Lower leg skin (tissue), 3 donors: ENCODE results near the gene TMEM132D.

Experiments used
- CTCF ChIP-seq, 3 donors: fragments of 450-650 bp; IDR thresholded peaks; one replicate each; pipeline ENCODE4 v1.5.1; 2016; ENCODE audit warnings: antibody characterized with exemption in 3 of 3, mild to moderate bottlenecking in 3 of 3, moderate library complexity in 2 of 3
- POLR2A ChIP-seq, 2 donors: fragments of 450-650 bp; IDR thresholded peaks; one replicate each; pipeline ENCODE4 v1.6.1; 2016 to 2017; ENCODE audit warnings: antibody characterized with exemption in 2 of 2, mild to moderate bottlenecking in 1 of 2, moderate library complexity in 1 of 2

- TF ChIP-seq CTCF (IDR thresholded peaks at IDR 0.05) (no peak), POLR2A (IDR thresholded peaks at IDR 0.05) (no peak)
These were observed 222.7 kb downstream of the TMEM132D start for GRCh38 chr12:129681151-129681550.
